OCI-LY1 (cell line): ENCODE data around the gene FXR1.

ENCODE experiments used
- H2AFZ ChIP-seq: fragments of 200-600 bp; sonication (generic), shearing (Covaris generic); 2 replicates; pipeline ENCODE4 v1.6.0; 2014; ENCODE audit warnings: antibody characterized with exemption, mild to moderate bottlenecking, low read length
- H3F3A ChIP-seq: fragments of 200-600 bp; sonication (generic), shearing (Covaris generic); 2 replicates; pipeline ENCODE4 v1.6.0; 2014; ENCODE audit warnings: mild to moderate bottlenecking, antibody characterized with exemption, low read length, moderate library complexity; ENCODE audit not compliant: insufficient read depth
- H3K27ac ChIP-seq: fragments of 200-600 bp; sonication (generic); 2 replicates; pipeline ENCODE4 v1.5.1; 2014; ENCODE audit warnings: low read length, mixed run types, mild to moderate bottlenecking, low read depth; ENCODE audit not compliant: poor library complexity, severe bottlenecking
- H3K27me3 ChIP-seq: fragments of 200-600 bp; sonication (generic); 2 replicates; pipeline ENCODE4 v1.6.0; 2014; ENCODE audit warnings: antibody characterized with exemption, mild to moderate bottlenecking, low read length, moderate library complexity; ENCODE audit not compliant: insufficient read depth
- H3K36me3 ChIP-seq: fragments of 200-600 bp; sonication (generic); 2 replicates; pipeline ENCODE4 v1.6.1; 2014; ENCODE audit warnings: mild to moderate bottlenecking, antibody characterized with exemption, low read length, moderate library complexity, mixed read lengths; ENCODE audit not compliant: insufficient read depth
- H3K4me1 ChIP-seq: fragments of 200-600 bp; sonication (generic); 2 replicates; pipeline ENCODE4 v1.5.1; 2014; ENCODE audit warnings: mild to moderate bottlenecking, low read length, moderate library complexity; ENCODE audit not compliant: insufficient read depth, severe bottlenecking
- H3K4me2 ChIP-seq: fragments of 200-600 bp; sonication (generic), shearing (Covaris generic); 2 replicates; pipeline ENCODE4 v1.6.1; 2014; ENCODE audit warnings: low read length
- H3K4me3 ChIP-seq: fragments of 200-600 bp; sonication (generic); 2 replicates; pipeline ENCODE4 v1.5.1; 2014; ENCODE audit warnings: low read length, low read depth, mild to moderate bottlenecking, mixed read lengths; ENCODE audit not compliant: poor library complexity, severe bottlenecking
- H3K79me2 ChIP-seq: fragments of 200-600 bp; shearing (Covaris generic); 2 replicates; pipeline ENCODE4 v1.6.1; 2016; ENCODE audit warnings: mixed run types, low read length, mixed read lengths; ENCODE audit not compliant: insufficient read depth
- H3K9ac ChIP-seq: fragments of 200-600 bp; sonication (generic), shearing (Covaris generic); 2 replicates; pipeline ENCODE4 v1.6.1; 2014; ENCODE audit warnings: mild to moderate bottlenecking, low read length, mixed read lengths
- H3K9me2 ChIP-seq: fragments of 200-600 bp; sonication (generic), shearing (Covaris generic); 2 replicates; pipeline ENCODE4 v1.6.1; 2014; ENCODE audit warnings: low read depth, mild to moderate bottlenecking, low read length, mixed read lengths
- H3K9me3 ChIP-seq: fragments of 200-600 bp; shearing (Covaris generic); 2 replicates; pipeline ENCODE4 v1.6.1; 2014; ENCODE audit warnings: low read length, mixed read lengths
- H4K20me1 ChIP-seq: fragments of 200-600 bp; sonication (generic), shearing (Covaris generic); 2 replicates; pipeline ENCODE4 v1.6.0; 2016; ENCODE audit warnings: mild to moderate bottlenecking, low read length; ENCODE audit not compliant: insufficient read depth
- CTCF ChIP-seq: fragments of 200-600 bp; sonication (generic), shearing (Covaris generic); IDR thresholded peaks from 2 replicates; pipeline ENCODE4 v1.5.1; 2017; ENCODE audit warnings: mild to moderate bottlenecking, antibody characterized with exemption, low read length, moderate library complexity, mixed read lengths
- EZH2 ChIP-seq: fragments of 200-600 bp; sonication (generic), shearing (Covaris generic); IDR thresholded peaks from 2 replicates; pipeline ENCODE4 v1.8.0; 2017; ENCODE audit warnings: borderline replicate concordance, mixed run types, mild to moderate bottlenecking, antibody characterized with exemption, low read length, moderate library complexity, mixed read lengths

Gene FXR1

GRCh38 chr3:181030948-181031347, 118.5 kb downstream of the FXR1 start:
- Histone ChIP-seq H3K27ac (no peak overlapping the region), H3K9ac (no peak overlapping the region), H3K4me1 (no peaks in the 10 kb centered on the region), H3K4me3 (no peak overlapping the region), H4K20me1 (no peaks in the 10 kb centered on the region), H3K79me2 (no peaks in the 10 kb centered on the region), H2AFZ (no peak overlapping the region), H3F3A (no peaks in the 10 kb centered on the region), H3K9me2 (no peaks in the 10 kb centered on the region), H3K27me3 (no peaks in the 10 kb centered on the region), H3K9me3 (no peaks in the 10 kb centered on the region), H3K36me3 (no peaks in the 10 kb centered on the region), H3K4me2 (no peak overlapping the region)
- TF ChIP-seq EZH2 = no peak
- TF ChIP-seq CTCF = no peak
